GM12872 (cell line): ENCODE data around the gene TCERG1.

Experiments used
- TF ChIP-seq, protein P1 (sequence below): IDR thresholded peaks from 3 replicates; pipeline ENCODE4 v1.5.1; 2011; ENCODE audit warnings: low read depth, mild to moderate bottlenecking, low read length, moderate library complexity; ENCODE audit not compliant: insufficient read depth

Gene TCERG1

DNA sequence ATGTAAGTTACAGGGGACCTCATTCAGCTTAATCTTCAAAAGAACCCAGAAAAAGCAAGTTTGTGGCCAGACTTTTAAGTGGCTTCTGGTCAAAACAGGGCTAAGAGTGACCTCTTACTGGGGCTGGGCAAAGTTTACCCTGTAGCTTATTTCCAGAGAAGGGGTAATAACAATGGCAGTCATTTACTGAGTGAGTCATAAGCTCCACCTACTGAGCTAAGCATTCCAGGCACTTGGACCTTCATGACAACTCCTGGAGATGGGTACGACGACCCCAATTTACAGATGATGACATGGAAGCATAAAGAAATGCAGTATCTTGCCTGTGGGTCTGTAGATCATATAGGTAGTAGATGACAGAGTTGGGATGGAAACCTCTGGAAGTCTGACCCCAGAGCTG, 73.6 kb downstream of the TCERG1 start:
- TF ChIP-seq, protein P1, sequence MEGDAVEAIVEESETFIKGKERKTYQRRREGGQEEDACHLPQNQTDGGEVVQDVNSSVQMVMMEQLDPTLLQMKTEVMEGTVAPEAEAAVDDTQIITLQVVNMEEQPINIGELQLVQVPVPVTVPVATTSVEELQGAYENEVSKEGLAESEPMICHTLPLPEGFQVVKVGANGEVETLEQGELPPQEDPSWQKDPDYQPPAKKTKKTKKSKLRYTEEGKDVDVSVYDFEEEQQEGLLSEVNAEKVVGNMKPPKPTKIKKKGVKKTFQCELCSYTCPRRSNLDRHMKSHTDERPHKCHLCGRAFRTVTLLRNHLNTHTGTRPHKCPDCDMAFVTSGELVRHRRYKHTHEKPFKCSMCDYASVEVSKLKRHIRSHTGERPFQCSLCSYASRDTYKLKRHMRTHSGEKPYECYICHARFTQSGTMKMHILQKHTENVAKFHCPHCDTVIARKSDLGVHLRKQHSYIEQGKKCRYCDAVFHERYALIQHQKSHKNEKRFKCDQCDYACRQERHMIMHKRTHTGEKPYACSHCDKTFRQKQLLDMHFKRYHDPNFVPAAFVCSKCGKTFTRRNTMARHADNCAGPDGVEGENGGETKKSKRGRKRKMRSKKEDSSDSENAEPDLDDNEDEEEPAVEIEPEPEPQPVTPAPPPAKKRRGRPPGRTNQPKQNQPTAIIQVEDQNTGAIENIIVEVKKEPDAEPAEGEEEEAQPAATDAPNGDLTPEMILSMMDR: no peak

DNA sequence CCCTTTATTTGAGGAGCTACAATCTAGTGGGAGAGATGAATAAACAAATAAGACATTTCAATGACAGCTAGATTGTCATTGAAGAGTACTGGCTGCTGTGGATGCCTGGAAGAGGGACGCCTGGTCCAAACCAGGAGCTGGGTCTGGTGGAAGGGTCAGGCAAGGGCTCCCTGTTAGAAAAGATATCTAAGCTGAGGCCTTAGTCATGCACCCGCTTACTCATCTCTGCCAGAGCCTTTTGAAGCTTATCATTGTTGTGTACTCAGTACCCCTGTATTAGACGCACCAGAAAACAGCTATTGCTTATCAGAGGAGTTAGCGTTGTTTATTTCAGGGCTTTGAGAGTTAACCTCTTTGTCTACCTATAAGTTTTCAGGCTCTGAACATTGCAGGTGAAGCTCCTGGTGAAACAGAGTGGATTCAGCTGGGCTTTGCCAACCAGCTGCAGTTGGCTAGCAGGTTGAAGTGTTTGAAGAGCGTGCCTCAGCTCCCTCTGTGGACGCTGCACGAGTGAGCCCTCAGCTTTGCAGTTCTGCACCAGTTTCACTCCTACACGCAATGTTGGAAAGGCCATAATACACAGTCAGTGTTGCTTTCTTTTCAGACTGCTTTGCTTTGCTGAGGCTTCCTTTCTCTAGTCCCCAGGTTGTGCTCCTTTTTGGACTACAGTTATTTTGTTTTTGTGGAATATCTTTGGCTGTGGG, 74.4 kb downstream of the TCERG1 start:
- TF ChIP-seq, protein P1: no peak

DNA sequence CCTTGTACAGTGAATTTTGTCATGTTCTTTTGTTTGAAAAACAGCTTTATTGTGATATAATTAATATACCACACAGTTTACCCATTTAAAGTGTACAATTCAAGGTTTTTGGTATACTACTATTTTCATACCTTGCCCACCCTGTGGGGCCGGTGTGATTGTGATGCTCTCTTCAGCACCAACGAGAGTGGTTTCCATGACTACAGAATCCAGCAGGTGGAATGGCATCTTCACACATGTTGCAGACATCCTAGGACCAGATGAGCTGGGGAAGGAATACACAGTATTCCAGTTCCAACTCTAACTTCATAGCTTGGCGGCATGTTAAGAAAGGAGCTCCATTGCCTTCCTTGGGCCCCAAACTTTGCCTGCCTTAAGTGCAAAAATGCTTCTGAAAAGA, 76.6 kb downstream of the TCERG1 start:
- TF ChIP-seq, protein P1: no peak

DNA sequence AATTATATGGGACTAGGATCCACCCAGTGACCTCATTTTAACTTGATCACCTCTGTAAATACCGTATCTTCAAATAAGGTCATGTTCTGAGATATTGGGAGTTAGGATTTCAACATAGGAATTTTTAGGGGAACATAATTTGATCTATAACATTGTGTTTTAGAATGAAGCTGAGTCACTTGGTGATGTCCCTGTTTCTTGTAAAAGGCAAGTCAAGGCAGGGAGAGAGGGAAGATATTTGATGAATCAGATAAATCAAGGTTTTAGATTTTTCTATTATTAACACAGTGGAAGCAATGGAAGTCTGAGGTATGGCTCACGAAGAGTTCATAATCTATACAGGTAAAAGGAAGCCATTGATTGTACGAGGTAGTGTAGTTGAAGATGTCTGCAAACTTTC, 80.7 kb downstream of the TCERG1 start:
- TF ChIP-seq, protein P1: no peak

DNA sequence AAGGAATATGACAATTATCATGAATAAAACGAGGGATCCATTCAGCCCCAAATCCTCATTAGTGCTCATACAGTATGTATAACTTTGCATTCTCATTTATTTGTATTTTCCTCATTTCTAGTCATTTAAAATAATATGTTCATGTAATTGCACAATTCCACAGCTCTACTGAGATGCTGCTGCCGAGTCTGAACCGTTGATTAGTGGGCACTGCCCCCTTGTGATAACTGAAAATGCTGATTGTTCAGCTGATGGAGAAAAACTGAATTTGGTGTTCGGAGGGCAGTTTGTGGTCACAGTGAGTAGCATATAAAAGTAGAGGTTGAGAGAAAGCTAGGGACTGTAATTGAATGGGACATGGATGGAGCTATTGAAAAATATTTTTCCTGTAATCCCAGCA, 81.1 kb downstream of the TCERG1 start:
- TF ChIP-seq, protein P1: no peak

DNA sequence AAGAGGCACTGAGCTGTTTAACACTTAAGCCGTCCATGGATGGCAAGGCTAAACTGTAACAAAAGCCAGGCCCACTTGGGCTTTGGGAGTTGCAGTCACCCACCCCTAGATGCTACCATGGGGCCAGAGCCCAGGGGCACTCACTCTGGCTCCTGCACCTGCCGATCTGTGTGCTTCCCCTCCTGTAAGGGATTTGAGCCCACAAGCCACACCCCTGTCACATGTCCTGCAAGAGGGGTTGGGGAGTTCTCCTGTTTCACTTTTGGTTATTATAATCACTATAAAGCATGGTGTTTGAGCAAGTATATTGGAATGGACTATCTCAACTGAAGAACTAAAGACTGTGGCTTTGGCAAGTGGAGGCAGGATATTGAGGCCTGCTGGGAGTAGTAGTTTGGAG, 82.9 kb downstream of the TCERG1 start:
- TF ChIP-seq, protein P1: no peak

DNA sequence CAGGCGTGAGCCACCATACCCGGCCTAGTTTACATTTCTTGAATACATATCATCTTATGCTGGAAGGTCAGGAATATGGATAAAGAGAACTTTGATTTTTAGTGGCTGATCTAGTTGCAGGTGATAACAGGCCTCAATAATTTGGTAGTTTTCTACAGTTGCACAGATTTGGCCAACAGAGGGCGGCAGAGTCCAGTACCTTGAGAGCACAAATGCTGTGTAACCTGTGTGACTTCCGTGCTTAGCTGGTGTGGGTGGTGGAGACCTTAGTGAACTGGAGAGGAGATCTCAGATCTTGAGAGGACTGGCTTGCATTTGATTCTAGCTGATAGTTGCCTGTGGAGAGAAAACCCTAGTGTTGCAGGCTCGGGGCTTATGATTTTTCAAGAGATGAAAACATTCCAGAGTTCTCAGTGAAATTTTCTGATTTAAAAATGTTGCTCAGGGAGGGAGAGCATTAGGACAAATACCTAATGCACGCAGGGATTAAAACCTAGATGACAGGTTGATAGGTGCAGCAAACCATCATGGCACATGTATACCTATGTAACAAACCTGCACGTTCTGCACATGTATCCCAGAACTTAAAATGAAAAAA, 86.2 kb downstream of the TCERG1 start:
- TF ChIP-seq, protein P1: peak; percentile 86
